ENCODE results near the gene RGS6.

Gene RGS6

DNA sequence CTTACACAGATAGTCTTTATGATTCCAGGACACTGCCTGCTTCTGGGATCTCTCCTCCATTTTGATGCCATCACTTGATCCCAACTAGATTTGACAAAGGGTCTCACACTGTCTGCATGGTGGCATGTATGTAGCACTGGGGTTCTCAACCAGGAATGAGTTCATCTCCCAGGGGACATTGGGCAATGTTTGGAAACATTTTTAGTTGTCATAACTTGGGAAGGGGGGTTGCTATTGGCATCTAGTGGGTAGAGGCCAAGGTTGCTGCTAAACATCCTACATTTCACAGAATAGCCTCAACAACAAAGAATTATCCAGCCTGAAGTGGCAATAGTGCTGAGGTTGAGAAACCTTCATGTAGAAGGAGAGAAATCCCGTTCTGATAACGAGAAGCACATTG lies 585.5 kb downstream of the RGS6 start:
- no peak overlapping the region for H3K4me3 ChIP-seq
- peaks cover 0 to 7% (median 5%) of the 10 kb centered on the region in 4 donors for H3K4me1 ChIP-seq
- no peaks in the 10 kb centered on the region for H3K27me3 ChIP-seq
- H3K36me3 ChIP-seq = no peaks in the 10 kb centered on the region
- no peak for DNase-seq
- no peaks in the 10 kb centered on the region for H3K9me3 ChIP-seq
- intact Hi-C loops (cut with DNase I; ENCODE audit: low total_unique reads) = loop anchor here (2.0 kb wide), 2 partner anchors 387 to 431 kb away; no protein-coding TSS in a partner anchor
- H3K27ac ChIP-seq = no peak overlapping the region
- TF ChIP-seq, protein P1, sequence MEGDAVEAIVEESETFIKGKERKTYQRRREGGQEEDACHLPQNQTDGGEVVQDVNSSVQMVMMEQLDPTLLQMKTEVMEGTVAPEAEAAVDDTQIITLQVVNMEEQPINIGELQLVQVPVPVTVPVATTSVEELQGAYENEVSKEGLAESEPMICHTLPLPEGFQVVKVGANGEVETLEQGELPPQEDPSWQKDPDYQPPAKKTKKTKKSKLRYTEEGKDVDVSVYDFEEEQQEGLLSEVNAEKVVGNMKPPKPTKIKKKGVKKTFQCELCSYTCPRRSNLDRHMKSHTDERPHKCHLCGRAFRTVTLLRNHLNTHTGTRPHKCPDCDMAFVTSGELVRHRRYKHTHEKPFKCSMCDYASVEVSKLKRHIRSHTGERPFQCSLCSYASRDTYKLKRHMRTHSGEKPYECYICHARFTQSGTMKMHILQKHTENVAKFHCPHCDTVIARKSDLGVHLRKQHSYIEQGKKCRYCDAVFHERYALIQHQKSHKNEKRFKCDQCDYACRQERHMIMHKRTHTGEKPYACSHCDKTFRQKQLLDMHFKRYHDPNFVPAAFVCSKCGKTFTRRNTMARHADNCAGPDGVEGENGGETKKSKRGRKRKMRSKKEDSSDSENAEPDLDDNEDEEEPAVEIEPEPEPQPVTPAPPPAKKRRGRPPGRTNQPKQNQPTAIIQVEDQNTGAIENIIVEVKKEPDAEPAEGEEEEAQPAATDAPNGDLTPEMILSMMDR (IDR thresholded peaks at IDR 0.05) = no peak

DNA sequence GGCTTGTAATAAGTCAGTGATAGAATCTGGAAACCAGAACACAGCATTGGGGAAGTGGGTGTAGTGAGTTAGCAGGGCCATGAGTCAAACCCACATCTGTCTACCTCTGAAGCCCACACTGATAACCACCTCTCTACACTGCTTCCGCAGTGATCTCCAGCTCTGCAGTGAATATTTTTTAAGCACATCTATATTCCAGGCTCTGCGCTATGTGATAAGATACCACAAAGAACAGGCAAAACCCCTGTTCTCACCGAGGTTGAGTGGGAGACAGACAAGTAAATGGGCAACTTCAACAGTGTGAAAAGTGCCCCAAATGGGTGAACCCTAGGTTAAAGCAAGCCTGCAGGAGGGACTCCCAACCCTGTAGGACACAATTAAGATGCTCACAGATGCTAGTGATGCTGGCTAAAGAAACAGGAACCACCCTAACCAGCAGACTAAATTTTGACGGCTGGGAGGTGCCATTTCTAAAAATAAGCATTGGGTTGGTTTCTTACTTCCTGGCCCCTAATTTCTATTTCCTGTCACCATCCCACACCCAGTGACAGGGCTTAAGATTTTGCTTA lies 586.7 kb downstream of the RGS6 start:
- H3K9me3 ChIP-seq = no peaks in the 10 kb centered on the region
- H3K27ac ChIP-seq = no peak overlapping the region
- H3K4me3 ChIP-seq = no peak overlapping the region
- H3K27me3 ChIP-seq = no peaks in the 10 kb centered on the region
- intact Hi-C loops (cut with DNase I; ENCODE audit: low total_unique reads) = no loop called here
- TF ChIP-seq, protein P1 (IDR thresholded peaks at IDR 0.05) = no peak
- peaks cover 0 to 11% (median 4%) of the 10 kb centered on the region in 4 donors for H3K4me1 ChIP-seq
- H3K36me3 ChIP-seq = no peaks in the 10 kb centered on the region
- DNase-seq = no peak

DNA sequence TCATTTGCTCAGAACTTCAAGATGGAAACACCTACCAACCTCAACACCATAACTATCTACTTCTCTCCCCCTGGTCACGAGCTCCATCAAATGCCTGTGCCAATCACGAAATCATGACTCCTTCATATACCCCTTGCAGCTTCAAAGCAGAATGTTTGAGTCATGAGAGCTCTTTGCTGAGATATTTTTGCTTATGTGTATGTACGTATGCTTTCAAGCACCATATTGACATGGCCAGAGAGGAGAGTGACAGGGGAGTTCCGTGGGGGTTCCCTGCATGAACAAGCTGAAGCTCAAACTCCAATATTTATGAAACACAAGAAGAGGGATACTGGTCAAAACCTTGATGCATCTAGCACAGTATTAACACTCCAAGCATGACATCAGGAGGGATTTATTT lies 587.3 kb downstream of the RGS6 start:
- Histone ChIP-seq H3K27me3 (no peaks in the 10 kb centered on the region), H3K27ac (no peak overlapping the region), H3K9me3 (no peaks in the 10 kb centered on the region), H3K4me3 (no peak overlapping the region), H3K36me3 (no peaks in the 10 kb centered on the region), H3K4me1 (peaks cover 0 to 14% (median 1%) of the 10 kb centered on the region in 4 donors)
- intact Hi-C loops (cut with DNase I; ENCODE audit: low total_unique reads) = no loop called here
- TF ChIP-seq, protein P1 (IDR thresholded peaks at IDR 0.05) = no peak
- no peak for DNase-seq

DNA sequence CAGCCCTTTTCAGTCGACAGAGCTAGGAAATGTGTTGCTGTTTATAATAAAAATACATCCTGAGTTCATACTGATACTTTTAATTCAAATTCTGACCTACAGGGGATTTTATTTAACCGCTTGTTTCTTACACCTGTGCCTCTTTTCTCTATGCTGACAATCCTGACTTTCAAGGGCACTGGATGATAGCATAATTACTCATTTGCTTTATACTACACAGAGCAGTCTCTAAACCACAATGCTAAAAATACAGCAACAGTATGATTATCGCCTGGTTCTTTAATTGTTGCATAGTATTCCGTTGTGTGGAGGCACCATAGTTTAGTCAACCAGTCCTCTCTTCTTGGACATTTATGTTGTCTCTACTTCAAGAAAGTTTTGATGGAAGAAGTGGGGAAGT lies 588.8 kb downstream of the RGS6 start:
- Histone ChIP-seq H3K9me3 (no peaks in the 10 kb centered on the region), H3K27ac (no peak overlapping the region), H3K4me3 (no peak overlapping the region), H3K27me3 (no peaks in the 10 kb centered on the region), H3K36me3 (no peaks in the 10 kb centered on the region), H3K4me1 (peaks cover 0 to 14% (median 1%) of the 10 kb centered on the region in 4 donors)
- no peak for DNase-seq
- TF ChIP-seq, protein P1 (IDR thresholded peaks at IDR 0.05) = no peak
- intact Hi-C loops (cut with DNase I; ENCODE audit: low total_unique reads) = no loop called here

DNA sequence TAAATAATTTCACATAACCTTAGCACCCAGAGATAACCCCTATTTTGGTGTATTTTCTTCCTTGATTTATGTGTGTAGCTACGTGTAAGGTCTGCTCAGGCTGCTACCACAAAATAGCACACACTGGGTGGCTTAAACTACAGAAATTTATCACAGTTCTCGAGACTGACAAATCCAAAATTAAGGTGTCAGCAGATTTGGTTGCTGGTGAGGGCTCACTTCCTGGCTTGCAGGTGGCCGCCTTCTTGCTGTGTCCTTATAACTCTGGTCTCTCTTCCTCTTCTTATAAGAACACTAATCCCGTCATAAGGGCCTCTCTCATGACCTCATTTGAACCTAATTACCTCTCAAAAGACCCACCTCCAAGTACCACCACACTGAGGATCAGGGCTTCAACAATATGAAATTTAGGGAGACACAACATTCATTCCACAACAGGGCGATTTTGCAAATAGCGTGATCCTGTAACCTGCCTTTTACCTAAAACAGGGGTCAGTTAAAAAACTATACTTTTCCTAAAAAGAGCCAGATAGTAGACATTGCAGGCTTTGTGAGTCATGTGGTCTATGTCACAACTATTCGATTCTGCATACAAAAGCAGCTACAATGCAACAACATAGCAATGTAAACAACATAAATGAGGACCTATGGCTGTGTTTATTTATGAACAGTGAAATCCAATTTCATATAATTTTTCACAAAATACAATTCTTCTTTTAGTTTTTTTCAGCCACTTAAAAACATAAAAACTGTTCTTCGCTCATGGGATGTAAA lies 589.9 kb downstream of the RGS6 start:
- DNase-seq = no peak
- Histone ChIP-seq H3K27me3 (no peaks in the 10 kb centered on the region), H3K9me3 (no peaks in the 10 kb centered on the region), H3K4me1 (peaks cover 0 to 12% (median under 1%) of the 10 kb centered on the region in 4 donors), H3K36me3 (no peaks in the 10 kb centered on the region), H3K27ac (no peak overlapping the region), H3K4me3 (no peak overlapping the region)
- TF ChIP-seq, protein P1 (IDR thresholded peaks at IDR 0.05) = no peak
- intact Hi-C loops (cut with DNase I; ENCODE audit: low total_unique reads) = no loop called here
